Measurements from ENCODE around the gene UBAC1.

The UBAC1 gene

DNA sequence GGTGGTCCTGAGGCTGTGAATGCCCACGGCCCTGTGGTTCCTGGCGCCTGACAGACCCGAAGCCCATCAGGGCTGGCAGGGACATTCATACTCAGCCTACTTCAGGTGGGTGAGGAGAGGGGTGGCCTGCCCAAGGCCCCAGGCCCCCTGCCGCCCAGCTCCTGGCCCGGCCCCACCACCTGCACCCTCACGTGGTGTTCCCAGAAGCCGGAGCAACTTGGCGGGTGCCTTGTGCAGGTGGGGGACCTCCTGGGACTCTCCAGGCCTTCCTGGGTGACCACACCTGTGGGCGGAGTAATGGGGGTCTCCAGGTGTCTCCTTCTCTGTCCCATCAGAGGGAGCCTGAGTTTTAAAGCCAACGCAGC lies 36.8 kb upstream of the UBAC1 start:
- TF ChIP-seq, protein P1, sequence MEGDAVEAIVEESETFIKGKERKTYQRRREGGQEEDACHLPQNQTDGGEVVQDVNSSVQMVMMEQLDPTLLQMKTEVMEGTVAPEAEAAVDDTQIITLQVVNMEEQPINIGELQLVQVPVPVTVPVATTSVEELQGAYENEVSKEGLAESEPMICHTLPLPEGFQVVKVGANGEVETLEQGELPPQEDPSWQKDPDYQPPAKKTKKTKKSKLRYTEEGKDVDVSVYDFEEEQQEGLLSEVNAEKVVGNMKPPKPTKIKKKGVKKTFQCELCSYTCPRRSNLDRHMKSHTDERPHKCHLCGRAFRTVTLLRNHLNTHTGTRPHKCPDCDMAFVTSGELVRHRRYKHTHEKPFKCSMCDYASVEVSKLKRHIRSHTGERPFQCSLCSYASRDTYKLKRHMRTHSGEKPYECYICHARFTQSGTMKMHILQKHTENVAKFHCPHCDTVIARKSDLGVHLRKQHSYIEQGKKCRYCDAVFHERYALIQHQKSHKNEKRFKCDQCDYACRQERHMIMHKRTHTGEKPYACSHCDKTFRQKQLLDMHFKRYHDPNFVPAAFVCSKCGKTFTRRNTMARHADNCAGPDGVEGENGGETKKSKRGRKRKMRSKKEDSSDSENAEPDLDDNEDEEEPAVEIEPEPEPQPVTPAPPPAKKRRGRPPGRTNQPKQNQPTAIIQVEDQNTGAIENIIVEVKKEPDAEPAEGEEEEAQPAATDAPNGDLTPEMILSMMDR (IDR thresholded peaks at IDR 0.05; ENCODE audit: insufficient read depth, low read length, poor library complexity, severe bottlenecking): no peak
- no peak for DNase-seq (ENCODE audit: extremely low read depth, insufficient read length)
- no peaks in the 10 kb centered on the region for H3K27me3 ChIP-seq (replicated peaks; ENCODE audit: control insufficient read depth, insufficient read depth, low read length)
- no peaks in the 10 kb centered on the region for H3K36me3 ChIP-seq (ENCODE audit: control insufficient read depth, insufficient read depth, low read length)
- H3K4me3 ChIP-seq (replicated peaks; ENCODE audit: low read depth, low read length): no peak overlapping the region

GRCh38 chr9:135997090-135998015 lies 36.2 kb upstream of the UBAC1 start:
- H3K4me3 ChIP-seq (replicated peaks; ENCODE audit: low read depth, low read length): no peak overlapping the region
- no peaks in the 10 kb centered on the region for H3K36me3 ChIP-seq (ENCODE audit: control insufficient read depth, insufficient read depth, low read length)
- H3K27me3 ChIP-seq (replicated peaks; ENCODE audit: control insufficient read depth, insufficient read depth, low read length): no peaks in the 10 kb centered on the region
- no peak for DNase-seq (ENCODE audit: extremely low read depth, insufficient read length)
- TF ChIP-seq, protein P1 (IDR thresholded peaks at IDR 0.05; ENCODE audit: insufficient read depth, low read length, poor library complexity, severe bottlenecking): no peak

- no peak for DNase-seq (ENCODE audit: extremely low read depth, insufficient read length)
- Histone ChIP-seq H3K4me3 (replicated peaks; ENCODE audit: low read depth, low read length) (no peak overlapping the region), H3K36me3 (ENCODE audit: control insufficient read depth, insufficient read depth, low read length) (no peaks in the 10 kb centered on the region), H3K27me3 (replicated peaks; ENCODE audit: control insufficient read depth, insufficient read depth, low read length) (no peaks in the 10 kb centered on the region)
- TF ChIP-seq, protein P1 (IDR thresholded peaks at IDR 0.05; ENCODE audit: insufficient read depth, low read length, poor library complexity, severe bottlenecking): no peak
Observed at GRCh38 chr9:135995816-135996215, 34.6 kb upstream of the UBAC1 start.

GRCh38 chr9:135994501-135995192 lies 33.5 kb upstream of the UBAC1 start:
- no peaks in the 10 kb centered on the region for H3K36me3 ChIP-seq (ENCODE audit: control insufficient read depth, insufficient read depth, low read length)
- H3K27me3 ChIP-seq (replicated peaks; ENCODE audit: control insufficient read depth, insufficient read depth, low read length): no peaks in the 10 kb centered on the region; the same call in 1 of the 2 replicates
- DNase-seq (ENCODE audit: extremely low read depth, insufficient read length): no peak
- TF ChIP-seq, protein P1 (IDR thresholded peaks at IDR 0.05; ENCODE audit: insufficient read depth, low read length, poor library complexity, severe bottlenecking): no peak
- H3K4me3 ChIP-seq (replicated peaks; ENCODE audit: low read depth, low read length): no peak overlapping the region

DNA sequence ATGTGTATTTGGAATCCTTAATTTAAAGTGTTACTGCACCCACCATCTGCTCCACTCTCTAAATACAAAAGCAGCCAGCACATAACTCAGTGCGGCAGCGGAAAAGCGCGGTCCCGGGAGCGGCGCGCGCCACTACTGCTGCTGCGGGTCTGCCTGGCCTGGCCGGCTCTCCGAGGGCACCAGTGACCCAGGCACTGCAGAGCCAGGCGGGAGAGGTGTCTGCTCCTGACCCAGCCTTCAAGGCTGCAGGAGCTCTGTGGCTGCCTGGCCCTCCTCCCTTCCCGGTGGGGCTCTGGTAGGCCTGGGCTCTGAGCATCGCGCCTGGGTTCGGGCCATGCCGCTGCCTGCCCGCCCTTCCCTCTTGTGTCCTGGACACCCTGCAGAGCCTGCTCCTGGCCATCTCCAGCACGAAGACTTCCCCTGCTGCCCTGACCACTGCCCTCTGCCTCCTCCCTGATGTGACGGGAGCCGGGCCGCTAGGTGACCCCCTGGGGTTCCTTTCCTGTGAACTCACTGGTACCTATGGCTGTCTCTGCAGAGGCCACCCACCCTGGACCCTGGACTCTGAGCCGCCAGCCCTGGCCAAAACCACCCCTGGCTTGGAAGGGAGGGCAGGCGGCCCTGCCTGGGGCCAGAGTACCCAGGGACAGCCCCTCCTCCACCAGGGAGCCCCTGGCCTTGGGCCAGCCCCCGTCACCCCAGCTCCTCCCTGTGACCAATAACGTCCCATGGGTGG lies 32.8 kb upstream of the UBAC1 start:
- Histone ChIP-seq H3K36me3 (ENCODE audit: control insufficient read depth, insufficient read depth, low read length) (no peaks in the 10 kb centered on the region), H3K4me3 (replicated peaks; ENCODE audit: low read depth, low read length) (no peak overlapping the region), H3K27me3 (replicated peaks; ENCODE audit: control insufficient read depth, insufficient read depth, low read length) (no peaks in the 10 kb centered on the region; the same call in 1 of the 2 replicates)
- DNase-seq (ENCODE audit: extremely low read depth, insufficient read length): no peak
- TF ChIP-seq, protein P1 (IDR thresholded peaks at IDR 0.05; ENCODE audit: insufficient read depth, low read length, poor library complexity, severe bottlenecking): no peak

All from GM06990 (cell line).